Measurements from ENCODE around the gene PLCL1.

Gene PLCL1

DNA sequence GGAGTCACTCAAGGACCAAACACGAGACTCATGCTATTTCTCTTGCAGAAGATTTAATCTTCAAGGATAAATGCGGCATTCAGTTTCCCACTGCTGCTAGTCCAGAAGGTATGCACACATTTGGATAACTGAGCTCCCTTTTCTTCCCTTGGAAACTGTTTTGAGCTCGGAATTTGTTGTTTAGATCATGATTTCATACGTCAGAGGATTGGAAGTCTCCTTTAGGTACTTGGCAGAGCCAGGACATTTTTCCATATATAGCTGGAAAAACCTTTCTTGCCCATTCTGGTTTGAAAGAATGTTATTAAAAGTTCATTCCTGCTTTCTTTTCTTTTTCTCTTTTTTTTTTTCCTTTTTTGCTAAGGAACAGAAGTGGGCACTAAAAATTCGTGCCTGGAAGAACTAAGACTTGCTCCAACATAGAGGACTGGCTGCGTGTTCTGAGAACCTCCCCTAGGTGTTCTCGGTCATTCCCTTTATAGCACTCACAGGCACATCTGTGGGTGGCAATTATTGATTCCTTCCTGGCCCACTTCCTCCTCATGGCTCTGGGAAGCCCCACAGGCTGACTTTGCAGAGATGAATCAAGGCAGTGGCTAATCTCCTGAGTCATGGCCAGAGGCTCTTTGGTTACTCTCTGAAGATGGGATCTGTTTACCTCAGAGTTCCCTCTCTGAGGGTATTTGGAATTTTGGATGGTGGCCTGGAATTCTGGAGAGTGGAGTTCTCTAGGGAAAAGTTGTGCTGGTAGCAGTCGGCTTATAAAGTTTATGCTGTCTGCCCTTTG, 104.8 kb downstream of the PLCL1 start:
- Histone ChIP-seq H2AFZ (ENCODE audit: low read length) (no peak overlapping the region), H4K20me1 (ENCODE audit: insufficient read depth, low read length) (no peaks in the 10 kb centered on the region), H3K4me3 (ENCODE audit: low read depth, low read length, poor library complexity, severe bottlenecking) (no peak overlapping the region), H3K4me1 (ENCODE audit: insufficient read depth, low read length, severe bottlenecking) (no peaks in the 10 kb centered on the region), H3K9me3 (ENCODE audit: low read length) (no peaks in the 10 kb centered on the region), H3K79me2 (ENCODE audit: insufficient read depth, low read length) (no peaks in the 10 kb centered on the region), H3K9ac (ENCODE audit: low read length) (no peak overlapping the region), H3K9me2 (ENCODE audit: low read depth, low read length) (no peaks in the 10 kb centered on the region), H3K36me3 (ENCODE audit: insufficient read depth, low read length) (no peaks in the 10 kb centered on the region), H3F3A (ENCODE audit: insufficient read depth, low read length) (no peaks in the 10 kb centered on the region), H3K27me3 (ENCODE audit: insufficient read depth, low read length) (no peaks in the 10 kb centered on the region), H3K4me2 (ENCODE audit: low read length) (no peak overlapping the region), H3K27ac (ENCODE audit: low read depth, low read length, poor library complexity, severe bottlenecking) (no peak overlapping the region)
- TF ChIP-seq, protein P1, sequence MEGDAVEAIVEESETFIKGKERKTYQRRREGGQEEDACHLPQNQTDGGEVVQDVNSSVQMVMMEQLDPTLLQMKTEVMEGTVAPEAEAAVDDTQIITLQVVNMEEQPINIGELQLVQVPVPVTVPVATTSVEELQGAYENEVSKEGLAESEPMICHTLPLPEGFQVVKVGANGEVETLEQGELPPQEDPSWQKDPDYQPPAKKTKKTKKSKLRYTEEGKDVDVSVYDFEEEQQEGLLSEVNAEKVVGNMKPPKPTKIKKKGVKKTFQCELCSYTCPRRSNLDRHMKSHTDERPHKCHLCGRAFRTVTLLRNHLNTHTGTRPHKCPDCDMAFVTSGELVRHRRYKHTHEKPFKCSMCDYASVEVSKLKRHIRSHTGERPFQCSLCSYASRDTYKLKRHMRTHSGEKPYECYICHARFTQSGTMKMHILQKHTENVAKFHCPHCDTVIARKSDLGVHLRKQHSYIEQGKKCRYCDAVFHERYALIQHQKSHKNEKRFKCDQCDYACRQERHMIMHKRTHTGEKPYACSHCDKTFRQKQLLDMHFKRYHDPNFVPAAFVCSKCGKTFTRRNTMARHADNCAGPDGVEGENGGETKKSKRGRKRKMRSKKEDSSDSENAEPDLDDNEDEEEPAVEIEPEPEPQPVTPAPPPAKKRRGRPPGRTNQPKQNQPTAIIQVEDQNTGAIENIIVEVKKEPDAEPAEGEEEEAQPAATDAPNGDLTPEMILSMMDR (IDR thresholded peaks at IDR 0.05; ENCODE audit: low read length): no peak
- no peak for TF ChIP-seq EZH2 (IDR thresholded peaks at IDR 0.05; ENCODE audit: borderline replicate concordance, low read length)

DNA sequence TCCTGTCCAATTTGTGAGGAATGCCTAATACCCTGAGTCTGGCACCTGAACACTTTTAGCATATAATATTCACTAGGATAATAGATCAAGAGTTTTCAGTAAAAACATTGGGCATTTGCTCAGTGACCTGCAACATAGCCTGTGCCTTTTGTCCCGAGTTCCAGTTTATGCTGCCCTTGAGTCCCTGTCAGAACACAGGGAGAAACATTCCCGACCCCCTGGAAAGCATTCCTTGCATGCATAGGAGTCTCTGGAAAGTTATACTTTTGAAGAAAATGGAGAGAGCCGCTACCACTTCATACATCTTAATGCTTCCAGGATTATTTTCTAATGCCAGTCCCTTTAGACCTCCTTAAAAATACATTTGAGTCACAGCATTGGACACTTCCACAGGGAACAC, 107.3 kb downstream of the PLCL1 start:
- TF ChIP-seq EZH2 (IDR thresholded peaks at IDR 0.05; ENCODE audit: borderline replicate concordance, low read length): no peak
- TF ChIP-seq, protein P1 (IDR thresholded peaks at IDR 0.05; ENCODE audit: low read length): no peak
- Histone ChIP-seq H3F3A (ENCODE audit: insufficient read depth, low read length) (no peaks in the 10 kb centered on the region), H3K9me2 (ENCODE audit: low read depth, low read length) (no peaks in the 10 kb centered on the region), H3K79me2 (ENCODE audit: insufficient read depth, low read length) (no peaks in the 10 kb centered on the region), H3K4me1 (ENCODE audit: insufficient read depth, low read length, severe bottlenecking) (no peaks in the 10 kb centered on the region), H2AFZ (ENCODE audit: low read length) (no peak overlapping the region), H3K9ac (ENCODE audit: low read length) (no peak overlapping the region), H3K9me3 (ENCODE audit: low read length) (no peaks in the 10 kb centered on the region), H3K4me3 (ENCODE audit: low read depth, low read length, poor library complexity, severe bottlenecking) (no peak overlapping the region), H4K20me1 (ENCODE audit: insufficient read depth, low read length) (no peaks in the 10 kb centered on the region), H3K27ac (ENCODE audit: low read depth, low read length, poor library complexity, severe bottlenecking) (no peak overlapping the region), H3K27me3 (ENCODE audit: insufficient read depth, low read length) (no peaks in the 10 kb centered on the region), H3K36me3 (ENCODE audit: insufficient read depth, low read length) (no peaks in the 10 kb centered on the region), H3K4me2 (ENCODE audit: low read length) (no peak overlapping the region)

DNA sequence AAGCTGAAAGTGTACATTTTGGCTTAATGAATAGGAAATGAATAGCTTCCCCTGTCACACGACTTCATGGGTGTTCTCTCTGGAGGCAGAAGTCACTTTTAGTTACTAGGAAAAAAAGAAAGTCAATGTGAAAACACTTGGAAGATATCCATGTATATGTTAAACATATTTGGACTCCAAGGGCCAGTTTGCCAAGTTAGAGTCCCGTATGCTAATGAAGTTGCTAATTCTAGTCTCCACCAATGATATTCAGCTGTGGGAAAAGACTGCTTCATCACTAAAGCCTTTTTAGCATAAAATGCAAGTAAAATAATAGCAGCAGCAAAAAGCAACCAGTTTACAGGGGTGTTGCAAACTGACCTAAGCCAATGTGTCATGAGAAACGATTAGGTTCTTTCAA, 108.7 kb downstream of the PLCL1 start:
- TF ChIP-seq, protein P1 (IDR thresholded peaks at IDR 0.05; ENCODE audit: low read length): no peak
- TF ChIP-seq EZH2 (IDR thresholded peaks at IDR 0.05; ENCODE audit: borderline replicate concordance, low read length): no peak
- Histone ChIP-seq H4K20me1 (ENCODE audit: insufficient read depth, low read length) (no peaks in the 10 kb centered on the region), H3K4me3 (ENCODE audit: low read depth, low read length, poor library complexity, severe bottlenecking) (no peak overlapping the region), H3K9ac (ENCODE audit: low read length) (no peak overlapping the region), H3K4me2 (ENCODE audit: low read length) (no peak overlapping the region), H2AFZ (ENCODE audit: low read length) (no peak overlapping the region), H3K9me2 (ENCODE audit: low read depth, low read length) (no peaks in the 10 kb centered on the region), H3K9me3 (ENCODE audit: low read length) (no peaks in the 10 kb centered on the region), H3K36me3 (ENCODE audit: insufficient read depth, low read length) (no peaks in the 10 kb centered on the region), H3F3A (ENCODE audit: insufficient read depth, low read length) (no peaks in the 10 kb centered on the region), H3K27me3 (ENCODE audit: insufficient read depth, low read length) (no peaks in the 10 kb centered on the region), H3K27ac (ENCODE audit: low read depth, low read length, poor library complexity, severe bottlenecking) (no peak overlapping the region), H3K79me2 (ENCODE audit: insufficient read depth, low read length) (no peaks in the 10 kb centered on the region), H3K4me1 (ENCODE audit: insufficient read depth, low read length, severe bottlenecking) (no peaks in the 10 kb centered on the region)
